NCI-H748 (cell line): Measurements from ENCODE around the gene CCHCR1.
"Not testable (repeated sequence)": the region's sequence is repeated elsewhere in the genome, so short reads cannot be mapped to it uniquely, and the experiment has no call there.

Experiments
- DNase-seq: peaks from one replicate; lab custom pipeline; 2025; ENCODE audit not compliant: unreplicated experiment; lab: John Stamatoyannopoulos, UW

The CCHCR1 gene

DNA sequence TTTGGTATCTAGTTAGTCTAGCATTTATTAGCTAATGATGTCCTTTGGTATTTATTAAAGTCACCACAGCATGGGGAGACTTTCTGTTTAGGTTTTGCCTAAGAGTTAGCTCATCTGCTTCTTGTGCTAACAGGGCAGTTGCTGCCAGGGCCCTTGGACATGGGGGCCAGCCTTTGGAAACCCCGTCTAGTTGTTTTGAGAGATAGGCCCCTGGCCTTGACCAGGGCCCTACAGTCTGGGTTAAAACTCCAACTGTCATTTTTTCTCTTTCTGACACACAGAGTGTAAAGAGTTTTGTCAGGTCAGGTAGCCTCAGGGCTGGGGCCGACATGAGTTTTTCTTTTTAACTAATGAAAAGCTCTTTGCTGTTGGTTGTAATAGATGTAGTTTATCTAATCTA lies 25.7 kb upstream of the CCHCR1 start:
- not testable (repeated sequence) for DNase-seq

DNA sequence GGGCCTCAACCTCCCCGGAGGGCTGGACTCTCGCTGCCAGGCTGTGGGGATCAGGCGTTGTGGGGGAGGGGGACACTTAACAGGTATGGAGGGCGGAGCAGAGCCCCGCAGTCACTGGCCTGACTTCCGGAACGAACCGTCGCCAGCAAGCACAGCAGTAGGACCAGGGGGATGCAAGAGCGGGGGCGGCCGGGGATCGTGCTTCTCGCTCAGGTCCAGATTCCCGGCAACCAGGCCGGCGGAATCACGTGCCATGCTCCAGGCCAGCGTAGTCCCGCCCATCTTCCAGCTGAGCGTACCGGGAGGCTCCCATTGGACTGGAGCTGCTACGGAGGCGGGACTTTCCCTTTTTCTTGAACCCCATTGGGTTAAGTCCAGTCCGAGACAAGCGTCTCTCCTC lies 22.9 kb upstream of the CCHCR1 start:
- no peak for DNase-seq

- DNase-seq: no peak
Measured at GRCh38 chr6:31179896-31180295, 22.3 kb upstream of the CCHCR1 start.

GRCh38 chr6:31179042-31179386 lies 21.4 kb upstream of the CCHCR1 start:
- DNase-seq: no peak

GRCh38 chr6:31178143-31179041 lies 20.8 kb upstream of the CCHCR1 start:
- DNase-seq: no peak

- DNase-seq: no peak
Measured at GRCh38 chr6:31175971-31176370, 18.4 kb upstream of the CCHCR1 start.

- no peak for DNase-seq
Measured at GRCh38 chr6:31174378-31174777, 16.8 kb upstream of the CCHCR1 start.

DNA sequence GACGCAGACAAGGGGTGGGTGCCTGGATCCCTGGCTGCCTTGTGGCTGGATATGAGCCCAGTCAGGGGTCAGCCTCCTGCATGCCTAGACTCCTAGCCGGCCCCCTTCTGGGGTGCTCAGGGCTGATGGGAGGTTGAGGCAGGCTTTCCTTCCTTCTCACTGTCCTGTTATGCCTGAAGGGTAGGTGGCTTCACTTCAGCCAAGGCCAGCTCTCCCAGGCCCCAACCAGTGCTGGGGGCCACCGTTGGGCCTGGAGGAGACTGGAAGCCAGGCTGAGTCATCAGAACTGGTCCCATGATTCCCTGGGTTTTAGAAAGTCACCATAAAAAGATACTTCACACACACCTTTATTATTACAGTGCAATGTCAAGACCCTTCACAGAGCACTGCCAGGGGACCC lies 15.8 kb upstream of the CCHCR1 start:
- no peak for DNase-seq

GRCh38 chr6:31172973-31173384 lies 15.4 kb upstream of the CCHCR1 start:
- no peak for DNase-seq

- DNase-seq: no peak
Measured at GRCh38 chr6:31171931-31172905, 14.6 kb upstream of the CCHCR1 start.

DNA sequence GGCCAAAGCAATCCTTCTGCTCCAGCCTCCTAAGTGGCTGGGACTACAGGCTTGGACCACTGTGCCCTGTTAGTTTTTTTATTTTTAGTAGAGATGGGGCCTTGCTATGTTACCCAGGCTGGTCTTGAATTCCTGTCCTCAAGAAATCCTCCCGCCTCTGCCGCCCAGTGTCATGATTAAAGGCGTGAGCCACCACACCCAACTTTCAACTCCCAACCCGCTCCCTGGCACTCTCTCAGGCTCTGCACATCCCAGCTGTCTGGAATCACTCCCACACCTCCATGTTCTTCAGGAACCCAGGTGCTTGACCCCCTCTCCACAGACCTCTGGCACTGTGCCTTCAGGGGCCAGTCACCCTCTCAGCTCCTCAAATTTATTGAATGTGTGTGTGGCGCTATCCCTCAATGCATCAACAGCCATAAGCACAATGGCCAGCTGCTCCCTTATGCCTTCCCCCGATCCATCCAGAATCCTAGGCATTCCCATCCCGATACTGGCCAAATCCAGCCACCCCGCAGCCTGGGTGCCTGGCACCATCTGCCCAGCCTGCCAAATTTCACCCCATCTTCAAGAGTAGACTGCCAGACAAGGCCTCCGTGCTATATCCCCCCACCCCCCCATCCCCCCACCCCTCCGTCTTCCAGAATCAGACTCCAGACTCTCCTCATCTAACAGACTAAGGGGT lies 13.5 kb upstream of the CCHCR1 start:
- DNase-seq: no peak

- no peak for DNase-seq
Measured at GRCh38 chr6:31170600-31170881, 12.9 kb upstream of the CCHCR1 start, which contains the start of gene POU5F1. Gene POU5F1 (minus strand): TSS chr6:31170682. CDS start chr6:31170620, 62 bp downstream.

- not testable (repeated sequence) for DNase-seq
Measured at GRCh38 chr6:31169858-31170599, 12.4 kb upstream of the CCHCR1 start.

GRCh38 chr6:31169123-31169857 lies 11.7 kb upstream of the CCHCR1 start:
- DNase-seq: no peak

DNA sequence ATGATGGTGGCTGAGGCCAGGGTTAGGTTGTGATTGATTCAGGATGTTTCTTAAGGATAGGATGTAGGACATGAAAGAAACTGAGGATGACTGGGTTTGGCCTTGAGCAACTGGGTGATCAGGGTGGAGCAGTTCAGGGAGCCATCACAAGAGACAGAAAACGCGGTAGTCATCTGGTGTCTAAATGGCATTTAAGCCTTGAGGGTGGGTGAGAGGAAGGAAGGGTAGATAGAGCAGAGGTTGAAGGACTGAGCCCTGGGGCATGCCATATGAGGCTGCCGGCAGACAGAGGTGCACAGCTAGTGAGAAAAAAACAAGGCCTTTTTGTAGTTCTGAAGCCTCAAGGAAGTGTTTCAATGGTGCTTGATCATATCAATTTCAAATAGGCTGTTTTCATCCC lies 11.0 kb upstream of the CCHCR1 start:
- DNase-seq: no peak

GRCh38 chr6:31165986-31166385 lies 8.4 kb upstream of the CCHCR1 start:
- DNase-seq: no peak

DNA sequence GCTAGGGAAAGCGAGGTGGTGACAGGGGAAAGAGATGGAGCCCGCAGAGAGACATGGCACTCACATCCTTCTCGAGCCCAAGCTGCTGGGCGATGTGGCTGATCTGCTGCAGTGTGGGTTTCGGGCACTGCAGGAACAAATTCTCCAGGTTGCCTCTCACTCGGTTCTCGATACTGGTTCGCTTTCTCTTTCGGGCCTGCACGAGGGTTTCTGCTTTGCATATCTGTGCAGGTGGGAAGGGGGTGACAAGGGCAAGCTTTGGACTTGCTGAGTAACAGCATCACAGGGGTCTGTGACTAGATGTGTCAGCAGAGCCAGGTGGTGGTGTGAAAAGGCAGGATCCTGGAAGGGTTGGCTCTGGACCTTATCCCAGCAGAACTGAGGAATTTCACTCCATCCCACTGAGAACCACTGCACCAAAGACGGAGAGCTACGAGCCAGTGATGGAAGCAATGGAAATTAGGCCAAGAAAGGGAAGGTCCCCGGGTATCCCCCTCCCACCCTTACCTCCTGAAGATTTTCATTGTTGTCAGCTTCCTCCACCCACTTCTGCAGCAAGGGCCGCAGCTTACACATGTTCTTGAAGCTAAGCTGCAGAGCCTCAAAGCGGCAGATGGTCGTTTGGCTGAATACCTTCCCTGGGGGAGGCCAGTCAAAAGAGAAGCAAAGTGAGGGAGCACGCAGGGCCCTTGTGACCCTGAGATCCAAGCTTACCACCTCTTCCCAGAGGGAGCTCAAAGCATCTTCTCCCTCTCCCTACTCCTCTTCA lies 7.6 kb upstream of the CCHCR1 start:
- not testable (repeated sequence) for DNase-seq

GRCh38 chr6:31164475-31165063 lies 7.0 kb upstream of the CCHCR1 start:
- not testable (repeated sequence) for DNase-seq

DNA sequence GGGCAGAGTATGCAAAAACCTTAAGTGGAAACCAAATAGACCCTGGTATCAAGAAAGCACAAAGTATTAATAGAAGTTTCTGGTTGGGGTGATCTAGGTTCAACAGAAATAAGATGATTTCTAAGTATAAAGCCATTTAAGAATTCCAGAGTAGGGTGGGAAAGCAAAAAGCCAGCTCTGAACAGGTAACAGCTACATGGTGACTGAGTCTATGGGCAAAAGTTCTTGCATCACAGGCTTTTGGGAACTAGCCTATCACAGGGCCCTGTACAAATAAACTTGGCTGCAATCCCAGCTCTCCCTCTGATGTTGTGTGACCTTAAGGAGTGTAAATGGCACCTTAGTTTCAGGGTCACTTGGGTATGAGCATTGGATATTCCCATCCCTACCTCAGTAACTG lies 6.3 kb upstream of the CCHCR1 start:
- no peak for DNase-seq
